GM10248 (cell line): ENCODE measurements around the gene SALL1.

ENCODE experiments used
- CTCF ChIA-PET: fragments of 300-600 bp; sonication (Branson Sonifier 250); formaldehyde crosslinking; extraction: SDS; loops from one replicate; lab custom pipeline; 2021; ENCODE audit warnings: antibody characterized with exemption; lab: Yijun Ruan, JAX
- POLR2A ChIA-PET: fragments of 350-650 bp; sonication (Branson Sonifier 250); formaldehyde crosslinking; extraction: SDS; loops from one replicate; lab custom pipeline; 2020; ENCODE audit warnings: antibody characterized with exemption; lab: Yijun Ruan, JAX
- DNase-seq: peaks from one replicate; pipeline ENCODE4 v3.0.0; 2012; ENCODE audit errors: extremely low spot score
- CTCF ChIP-seq: IDR thresholded peaks from 2 replicates; pipeline ENCODE4 v1.5.1; 2012; ENCODE audit warnings: mild to moderate bottlenecking, low read depth; ENCODE audit errors: extremely low read depth, missing control alignments, control extremely low read depth

SALL1 gene

GRCh38 chr16:51132490-51133115 lies 18.5 kb downstream of the SALL1 start:
- no peak for TF ChIP-seq CTCF
- DNase-seq: no peak
- POLR2A ChIA-PET: no interaction called here
- CTCF ChIA-PET: no interaction called here

GRCh38 chr16:51131619-51132018 lies 19.5 kb downstream of the SALL1 start:
- ChIA-PET POLR2A (no interaction called here), CTCF (no interaction called here)
- DNase-seq: no peak
- TF ChIP-seq CTCF: no peak

GRCh38 chr16:51129105-51129504 lies 22.0 kb downstream of the SALL1 start:
- POLR2A ChIA-PET: no interaction called here
- no peak for DNase-seq
- no peak for TF ChIP-seq CTCF
- CTCF ChIA-PET: interaction anchor here (1.1 kb wide), 1 partner anchor 11 kb away, joined by 3 read pairs; no protein-coding TSS in a partner anchor

- DNase-seq: no peak
- CTCF ChIA-PET: interaction anchor here (1.4 kb wide), 1 partner anchor 12 kb away, joined by 3 read pairs; no protein-coding TSS in a partner anchor
- no peak for TF ChIP-seq CTCF
- POLR2A ChIA-PET: no interaction called here
Measured at GRCh38 chr16:51125992-51126391, 25.1 kb downstream of the SALL1 start.

- TF ChIP-seq CTCF: no peak
- DNase-seq: no peak
- POLR2A ChIA-PET: no interaction called here
- CTCF ChIA-PET: interaction anchor here (1.4 kb wide), 1 partner anchor 19 kb away, joined by 3 read pairs; no protein-coding TSS in a partner anchor
Measured at GRCh38 chr16:51124896-51125295, 26.2 kb downstream of the SALL1 start.

GRCh38 chr16:51121850-51122249 lies 29.2 kb downstream of the SALL1 start:
- no peak for TF ChIP-seq CTCF
- DNase-seq: no peak
- ChIA-PET CTCF (no interaction called here), POLR2A (no interaction called here)
